Measurements from ENCODE around the gene SOAT2.

SOAT2 gene

DNA sequence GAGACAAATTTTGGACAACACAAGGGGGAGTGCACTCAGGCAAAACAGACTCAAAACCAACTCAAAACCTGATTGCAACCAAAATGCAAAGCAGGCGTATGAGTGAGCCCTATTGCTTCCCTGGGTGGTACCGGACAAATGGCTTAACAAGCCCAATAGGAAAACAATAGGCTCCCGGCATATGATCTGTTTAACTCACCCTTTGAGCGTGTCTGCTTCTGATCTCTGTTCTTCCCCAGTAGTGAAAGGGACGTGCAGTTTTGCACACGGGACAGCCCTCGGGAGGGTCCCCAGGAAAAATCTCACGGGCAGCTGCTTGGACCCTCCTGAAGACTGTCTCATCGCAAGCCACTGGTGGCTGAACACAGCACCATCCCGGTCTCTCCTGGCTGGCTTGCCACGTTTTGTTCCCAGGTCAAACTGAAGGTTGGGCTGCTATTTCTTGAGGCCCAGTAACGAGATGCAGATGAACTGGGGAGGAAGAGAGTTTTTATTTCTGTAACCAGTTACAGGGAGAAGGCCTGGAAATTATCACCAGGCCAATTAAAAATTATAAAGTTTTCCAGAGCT, 9.9 kb downstream of the SOAT2 start:
- DNase-seq = no peak

DNA sequence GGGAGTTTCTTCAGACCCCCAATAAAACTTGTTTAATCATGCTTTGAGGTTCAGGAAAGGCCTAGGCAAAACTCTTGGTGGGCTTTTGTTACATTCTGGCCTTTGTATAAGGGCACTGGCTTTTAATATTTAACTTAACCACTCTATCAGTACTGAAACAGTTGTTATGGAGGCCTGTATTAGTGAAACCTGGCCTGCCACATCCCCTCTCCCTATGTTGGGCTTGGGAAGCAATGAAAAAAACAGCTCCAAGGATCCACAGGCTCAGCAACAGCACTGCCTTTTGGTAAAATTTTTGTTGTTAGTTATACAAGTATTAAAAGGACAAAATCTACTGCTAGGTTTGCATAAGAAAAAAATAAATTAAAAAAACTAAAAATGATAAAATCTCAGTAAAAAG, 10.7 kb downstream of the SOAT2 start:
- DNase-seq = no peak

DNA sequence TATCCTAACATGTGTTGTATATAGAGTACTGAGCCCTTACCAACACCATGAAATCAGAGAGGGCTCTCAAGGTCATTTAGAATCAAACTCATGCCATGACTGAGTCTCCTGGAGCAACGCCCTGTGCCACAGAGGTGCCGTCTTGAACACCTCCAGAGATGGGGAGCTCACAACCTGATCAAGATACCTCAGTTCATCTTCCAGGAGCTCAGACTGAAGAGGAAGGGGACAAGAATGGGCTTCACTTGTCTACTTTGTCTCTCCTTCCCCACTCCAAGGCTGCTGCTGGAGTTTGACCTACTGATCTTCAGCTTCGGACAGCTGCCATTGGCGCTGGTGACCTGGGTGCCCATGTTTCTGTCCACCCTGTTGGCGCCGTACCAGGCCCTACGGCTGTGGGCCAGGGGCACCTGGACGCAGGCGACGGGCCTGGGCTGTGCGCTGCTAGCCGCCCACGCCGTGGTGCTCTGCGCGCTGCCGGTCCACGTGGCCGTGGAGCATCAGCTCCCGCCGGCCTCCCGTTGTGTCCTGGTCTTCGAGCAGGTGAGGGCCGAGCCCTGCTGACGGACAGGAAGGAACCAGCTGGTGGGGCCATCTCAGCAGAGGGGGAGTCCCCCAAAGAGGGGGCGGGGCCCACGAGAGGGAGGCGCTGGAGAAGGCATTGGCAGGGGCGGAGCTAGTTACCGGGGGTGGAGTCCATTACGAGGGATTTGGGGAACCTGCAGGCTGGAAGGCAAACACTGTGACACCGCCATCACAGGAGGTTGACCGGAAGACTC, 12.0 kb downstream of the SOAT2 start:
- DNase-seq = no peak

DNA sequence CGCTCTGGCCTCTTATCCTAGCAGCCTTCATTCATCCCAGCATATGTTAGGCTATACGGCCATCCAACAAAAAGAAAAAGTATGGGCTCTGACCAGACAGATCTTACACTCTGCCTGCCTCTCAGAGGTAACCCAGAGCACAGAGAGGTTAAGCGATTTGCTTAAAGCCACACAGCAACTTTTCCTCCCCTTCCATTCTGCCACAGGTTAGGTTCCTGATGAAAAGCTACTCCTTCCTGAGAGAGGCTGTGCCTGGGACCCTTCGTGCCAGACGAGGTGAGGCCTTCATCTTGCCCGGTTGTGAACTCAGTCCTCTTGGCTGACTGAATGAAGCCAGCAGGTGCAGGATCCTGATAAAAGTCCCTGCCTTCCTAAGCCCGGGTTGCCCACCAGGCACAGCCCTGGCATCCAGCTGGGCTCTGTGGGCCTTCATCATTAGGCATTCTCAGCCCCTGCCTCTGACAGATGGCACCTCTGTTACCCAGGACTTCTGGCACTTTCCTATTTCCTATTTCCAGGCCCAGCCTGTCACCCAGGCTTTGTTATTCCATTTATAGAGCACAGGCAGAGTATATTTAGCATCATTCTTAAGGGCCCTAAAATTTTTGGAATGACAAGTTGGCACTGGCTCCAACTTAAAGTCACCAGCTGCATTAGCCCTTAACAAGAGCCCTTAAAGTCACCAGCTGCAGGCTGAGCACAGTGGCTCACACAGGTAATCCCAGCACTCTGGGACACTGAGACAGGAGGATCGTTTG, 12.8 kb downstream of the SOAT2 start:
- DNase-seq = no peak

DNA sequence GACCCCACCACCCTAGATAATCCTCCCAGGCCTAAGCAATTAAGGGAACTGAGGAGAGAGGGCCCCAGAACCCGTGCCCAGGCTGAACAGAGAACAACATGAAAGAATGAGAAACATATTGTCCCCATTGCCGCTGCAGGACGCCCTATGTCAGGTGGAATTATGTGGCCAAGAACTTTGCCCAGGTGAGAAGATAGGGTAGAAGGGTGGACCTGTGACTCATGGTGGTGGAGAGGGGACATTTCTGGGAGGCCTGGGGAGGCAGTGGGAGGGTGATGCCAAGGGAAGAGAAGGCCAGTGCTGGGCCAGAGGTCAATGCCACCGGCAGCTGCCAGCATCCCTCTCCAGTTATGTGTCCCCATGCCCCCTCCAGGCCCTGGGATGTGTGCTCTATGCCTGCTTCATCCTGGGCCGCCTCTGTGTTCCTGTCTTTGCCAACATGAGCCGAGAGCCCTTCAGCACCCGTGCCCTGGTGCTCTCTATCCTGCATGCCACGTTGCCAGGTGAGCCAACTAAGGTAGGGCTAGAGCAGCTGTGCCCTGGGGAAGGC, 15.5 kb downstream of the SOAT2 start:
- no peak for DNase-seq

DNA sequence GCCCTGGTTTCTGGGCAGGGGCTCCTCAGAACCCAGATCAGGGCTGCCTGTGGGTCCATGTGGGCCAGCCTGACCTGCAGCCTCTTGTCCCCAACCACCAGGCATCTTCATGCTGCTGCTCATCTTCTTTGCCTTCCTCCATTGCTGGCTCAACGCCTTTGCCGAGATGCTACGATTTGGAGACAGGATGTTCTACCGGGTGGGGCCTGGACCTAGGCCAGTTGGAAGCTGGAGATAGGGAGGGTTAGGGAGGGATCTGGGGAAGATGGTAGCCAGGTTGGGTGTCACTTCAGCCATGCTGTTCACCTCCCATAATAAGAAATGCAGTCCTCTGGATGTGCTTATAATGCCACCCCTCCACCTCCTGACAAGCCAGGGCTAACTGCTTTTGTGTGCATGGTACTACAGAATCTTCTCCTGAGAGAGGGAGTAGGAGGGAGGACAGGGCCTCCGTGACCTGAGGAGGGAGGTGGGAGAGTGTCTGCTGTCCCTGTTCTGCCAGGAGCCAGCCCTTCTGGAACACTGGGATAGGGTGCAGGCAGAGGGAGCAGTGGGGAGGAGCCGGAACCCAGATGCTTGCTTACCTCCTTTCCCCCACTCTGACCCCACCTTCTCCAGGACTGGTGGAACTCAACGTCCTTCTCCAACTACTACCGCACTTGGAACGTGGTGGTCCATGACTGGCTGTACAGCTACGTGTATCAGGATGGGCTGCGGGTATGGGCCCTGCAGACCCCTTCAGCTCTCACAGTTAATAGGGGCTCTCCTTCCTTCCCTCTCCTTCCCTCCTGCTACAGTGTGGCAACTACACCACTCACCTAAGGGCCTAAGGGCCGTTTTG, 17.6 kb downstream of the SOAT2 start:
- no peak for DNase-seq

DNA sequence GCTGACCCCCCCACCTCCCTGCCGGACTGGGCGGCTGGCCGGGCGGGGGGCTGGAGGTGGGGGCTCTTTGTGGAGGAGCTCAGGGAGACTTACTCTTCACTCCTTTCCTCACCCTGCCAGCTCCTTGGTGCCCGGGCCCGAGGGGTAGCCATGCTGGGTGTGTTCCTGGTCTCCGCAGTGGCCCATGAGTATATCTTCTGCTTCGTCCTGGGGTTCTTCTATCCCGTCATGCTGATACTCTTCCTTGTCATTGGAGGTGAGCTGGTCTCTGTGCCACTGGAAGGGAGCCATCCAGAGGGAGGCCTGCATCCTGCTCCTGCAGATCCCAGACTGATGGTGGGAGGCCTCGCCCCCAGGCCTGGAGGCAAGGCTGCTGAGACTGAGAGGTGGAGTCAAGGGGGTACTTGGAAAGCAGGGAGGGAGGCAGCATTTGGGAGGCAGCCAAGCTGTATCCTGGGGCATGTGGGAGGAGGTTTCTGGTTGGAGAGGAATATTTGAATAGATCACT, 19.7 kb downstream of the SOAT2 start:
- DNase-seq = no peak

DNA sequence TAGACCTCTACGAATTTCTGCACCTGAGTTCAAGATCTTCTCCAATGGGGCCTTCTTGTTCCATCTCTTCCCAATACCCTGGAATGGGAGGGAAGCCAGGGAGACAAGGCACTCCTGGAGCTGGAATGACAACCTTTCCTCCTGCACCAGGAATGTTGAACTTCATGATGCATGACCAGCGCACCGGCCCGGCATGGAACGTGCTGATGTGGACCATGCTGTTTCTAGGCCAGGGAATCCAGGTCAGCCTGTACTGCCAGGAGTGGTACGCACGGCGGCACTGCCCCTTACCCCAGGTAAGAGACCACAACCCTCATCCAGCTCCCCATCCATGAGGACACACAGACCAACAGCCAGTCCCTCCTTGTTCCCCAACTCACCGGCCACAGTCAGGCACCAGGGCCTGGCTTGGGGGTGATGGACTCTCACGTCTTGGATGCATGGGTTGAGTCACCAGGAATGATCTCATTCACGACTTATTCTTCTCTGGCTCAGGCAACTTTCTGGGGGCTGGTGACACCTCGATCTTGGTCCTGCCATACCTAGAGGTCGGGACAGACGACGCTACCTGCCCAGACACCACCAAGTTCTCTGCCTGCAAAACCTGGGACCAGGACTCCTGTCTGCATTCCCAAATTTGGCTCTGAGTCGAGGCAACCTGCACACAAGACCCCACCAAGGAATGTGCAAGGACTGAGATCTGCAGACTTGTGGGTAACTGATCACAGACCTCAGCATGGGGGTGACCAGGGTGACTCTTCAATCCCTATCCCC, 20.5 kb downstream of the SOAT2 start:
- no peak for DNase-seq

DNA sequence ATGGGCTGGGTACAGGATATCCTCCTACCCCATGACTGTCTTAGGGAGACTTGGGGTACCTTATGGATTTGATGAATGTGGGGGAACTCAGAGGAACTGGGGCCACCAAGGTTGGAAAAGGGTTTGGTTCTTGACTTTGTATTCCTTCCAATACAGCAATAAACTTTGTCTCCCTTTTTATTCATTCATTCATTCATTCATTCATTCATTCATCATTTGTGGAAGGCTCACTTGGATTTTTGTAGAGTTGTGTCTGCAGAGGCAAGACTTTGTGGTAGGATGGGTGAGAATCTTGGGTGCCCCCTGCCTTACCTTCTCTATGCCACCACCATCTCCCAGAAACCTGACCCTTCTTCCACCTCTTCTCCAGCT, 21.1 kb downstream of the SOAT2 start:
- no peak for DNase-seq

DNA sequence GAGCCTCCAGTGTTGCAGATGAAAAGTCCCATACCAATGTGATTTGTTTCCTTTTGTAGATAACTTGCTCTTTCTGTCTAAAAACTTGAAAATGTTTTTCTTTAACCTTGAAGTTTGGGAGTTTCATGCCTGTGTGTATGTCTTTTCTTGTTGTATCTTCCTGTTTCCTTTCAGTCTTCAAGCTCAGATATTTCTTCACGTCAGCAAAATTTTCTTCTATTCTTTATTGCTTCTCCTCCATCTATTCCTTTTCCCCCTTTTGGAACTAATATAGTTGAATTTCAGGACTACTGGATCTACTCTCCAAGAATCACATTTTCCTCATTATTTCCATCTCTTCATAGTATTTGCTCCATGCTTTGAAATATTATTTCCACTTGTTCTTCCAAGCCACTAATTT, 23.9 kb downstream of the SOAT2 start:
- no peak for DNase-seq

DNA sequence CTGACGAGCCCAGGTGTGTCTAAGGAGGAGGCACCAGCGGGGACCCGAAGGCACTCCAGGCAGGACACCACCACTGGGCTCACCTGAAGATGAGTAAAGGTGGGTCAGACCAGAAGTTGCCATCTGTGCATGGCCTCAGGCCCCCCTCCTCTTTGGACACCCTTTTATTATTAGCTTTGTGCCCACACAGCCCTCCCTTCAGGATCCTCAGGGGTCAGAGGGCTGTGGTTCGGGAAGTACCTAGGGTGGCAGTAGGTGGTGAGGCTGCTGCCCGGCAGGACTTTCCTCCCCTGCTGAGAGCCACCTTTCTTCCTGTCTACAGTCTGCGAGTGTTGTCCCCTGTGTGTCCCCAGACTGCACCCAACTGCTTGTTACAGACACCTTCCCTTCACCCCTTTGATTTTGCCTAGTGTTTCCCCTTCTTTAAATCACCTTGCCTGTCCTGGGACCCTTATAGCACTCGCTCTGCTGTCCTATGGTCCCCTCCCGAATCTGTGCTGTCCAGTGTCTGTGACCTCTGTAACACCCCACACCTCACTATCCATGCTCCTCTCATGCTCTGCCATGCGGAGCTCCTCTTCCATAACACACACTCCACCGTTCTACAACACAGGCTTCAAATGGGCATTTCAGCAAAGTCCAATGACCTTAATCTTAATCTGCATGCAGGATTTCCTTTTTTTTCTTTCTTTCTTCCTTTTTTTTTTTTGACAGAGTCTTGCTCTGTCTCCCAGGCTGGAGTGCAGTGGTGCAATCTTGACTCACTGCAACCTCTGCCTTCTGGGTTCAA, 25.7 kb downstream of the SOAT2 start:
- no peak for DNase-seq

DNA sequence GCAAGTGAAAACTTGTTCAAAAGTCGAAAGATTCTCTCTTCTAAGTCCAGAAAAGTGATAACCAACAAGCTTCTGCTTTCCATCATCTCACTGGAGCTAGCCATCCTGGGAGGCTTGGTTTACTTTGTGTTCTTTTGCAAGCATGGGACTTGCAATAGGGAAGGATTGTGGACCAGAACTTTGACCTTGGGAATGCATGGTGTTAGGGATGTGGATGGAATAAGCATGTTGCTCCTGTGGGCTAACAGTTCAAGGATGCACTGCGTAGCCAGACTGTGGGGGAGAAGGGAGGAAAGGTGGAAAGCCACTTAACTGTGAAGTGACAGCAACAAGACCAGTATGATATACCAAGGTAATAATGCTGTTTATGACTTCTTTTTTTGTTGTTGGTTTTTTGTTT, 28.6 kb downstream of the SOAT2 start:
- DNase-seq = no peak

DNA sequence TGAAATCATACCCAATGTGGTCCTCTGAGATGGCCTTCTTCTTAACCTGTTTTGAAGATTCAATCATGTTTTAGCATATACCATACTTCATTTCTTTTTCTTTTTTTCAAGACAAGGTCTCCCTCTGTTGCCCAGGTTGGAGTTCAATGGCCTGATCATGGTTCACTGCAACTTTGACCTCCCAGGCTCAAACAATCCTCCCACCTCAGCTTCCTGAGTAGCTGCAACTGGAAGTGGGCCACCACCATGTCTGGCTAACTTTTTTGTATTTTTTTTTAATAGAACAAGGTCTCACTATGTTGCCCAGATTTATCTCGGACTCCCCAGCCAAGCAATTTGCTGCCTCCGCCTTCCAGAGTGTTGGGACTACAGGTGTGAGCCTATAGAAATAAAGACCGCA, 30.4 kb downstream of the SOAT2 start:
- DNase-seq = no peak

DNA sequence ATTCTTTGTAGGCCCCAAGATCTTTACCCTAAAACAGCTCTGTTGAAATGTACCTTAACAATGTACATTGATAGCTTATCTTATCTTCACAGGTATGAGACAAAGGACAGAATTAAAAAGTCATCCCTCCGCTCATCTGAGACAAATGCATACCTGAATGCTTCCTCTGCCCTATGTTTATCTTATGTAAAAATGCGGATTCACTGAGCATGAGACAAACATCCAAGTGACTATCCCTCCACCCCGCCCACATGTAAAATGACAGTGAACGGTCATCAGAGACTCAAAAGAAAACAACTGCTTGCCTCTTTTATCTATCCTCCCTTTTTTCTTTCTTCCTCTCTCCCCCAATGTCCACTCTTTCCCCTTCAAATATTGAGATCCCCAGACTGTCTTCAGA, 40.1 kb downstream of the SOAT2 start:
- no peak for DNase-seq

DNA sequence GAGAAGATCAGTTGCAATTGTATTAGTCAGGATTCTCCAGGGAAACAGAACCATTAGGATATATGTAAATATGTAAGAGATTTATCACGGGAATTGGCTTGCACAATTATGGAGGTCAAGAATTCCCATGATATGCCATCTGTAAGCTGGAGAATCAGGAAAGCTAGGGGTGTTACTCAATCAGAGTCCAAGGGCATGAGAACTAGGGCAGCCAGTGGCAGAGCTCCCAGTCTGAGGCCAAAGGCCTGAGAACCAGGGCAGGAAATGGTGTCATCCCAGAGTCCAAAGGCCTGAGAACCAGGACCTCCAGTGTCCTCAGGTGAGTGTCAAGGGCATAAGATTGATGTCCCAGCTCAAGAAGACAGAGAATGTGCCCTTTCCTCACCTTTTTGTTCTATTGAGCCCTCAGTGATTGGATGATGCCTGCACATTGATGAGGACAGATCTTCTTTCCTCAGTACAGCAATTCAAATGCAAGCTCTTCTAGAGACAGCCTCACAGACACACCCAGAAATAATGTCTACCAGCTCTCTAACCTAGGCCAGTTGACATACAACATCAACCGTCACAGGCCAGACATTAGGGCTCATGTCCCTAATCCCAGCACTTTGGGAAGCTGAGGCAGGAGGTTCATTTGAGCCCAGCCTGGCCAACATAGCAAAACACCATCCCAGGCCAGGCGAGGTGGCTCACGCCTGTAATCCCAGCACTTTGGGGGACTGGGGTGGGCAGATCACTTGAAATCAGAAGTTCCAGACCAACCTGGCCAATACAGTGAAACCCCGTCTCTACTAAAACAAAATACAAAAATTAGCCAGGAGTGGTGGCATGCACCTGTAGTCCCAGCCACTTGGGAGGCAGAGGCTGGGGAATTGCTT, 42.3 kb downstream of the SOAT2 start:
- no peak for DNase-seq

DNA sequence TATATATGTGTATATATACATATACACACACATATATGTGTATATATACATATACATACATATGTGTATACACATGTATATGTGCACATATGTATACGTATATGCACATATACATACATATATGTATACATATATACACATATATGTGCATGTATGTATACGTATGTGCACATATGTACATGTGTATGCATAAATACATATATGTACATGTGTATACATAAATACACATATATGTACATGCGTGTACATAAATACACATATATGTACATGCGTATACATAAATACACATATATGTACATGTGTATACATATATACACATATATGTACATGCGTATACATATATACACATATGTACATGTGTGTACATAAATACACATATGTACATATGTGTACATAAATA, 43.9 kb downstream of the SOAT2 start:
- DNase-seq = no peak

DNA sequence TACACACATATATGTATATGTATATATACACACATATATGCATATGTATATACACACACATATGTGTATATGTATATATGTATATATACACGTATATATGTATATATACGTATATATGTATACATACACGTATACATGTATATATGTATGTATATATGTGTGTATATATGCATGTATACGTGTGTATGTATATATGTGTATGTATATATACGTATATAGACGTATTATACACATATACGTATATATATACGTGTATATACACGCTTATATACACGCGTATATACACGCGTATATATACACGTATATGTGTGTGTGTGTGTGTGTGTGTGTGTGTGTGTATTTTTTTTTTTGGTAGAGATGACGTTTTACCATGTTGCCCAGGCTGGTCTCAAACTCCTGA, 44.4 kb downstream of the SOAT2 start:
- DNase-seq = no peak

DNA sequence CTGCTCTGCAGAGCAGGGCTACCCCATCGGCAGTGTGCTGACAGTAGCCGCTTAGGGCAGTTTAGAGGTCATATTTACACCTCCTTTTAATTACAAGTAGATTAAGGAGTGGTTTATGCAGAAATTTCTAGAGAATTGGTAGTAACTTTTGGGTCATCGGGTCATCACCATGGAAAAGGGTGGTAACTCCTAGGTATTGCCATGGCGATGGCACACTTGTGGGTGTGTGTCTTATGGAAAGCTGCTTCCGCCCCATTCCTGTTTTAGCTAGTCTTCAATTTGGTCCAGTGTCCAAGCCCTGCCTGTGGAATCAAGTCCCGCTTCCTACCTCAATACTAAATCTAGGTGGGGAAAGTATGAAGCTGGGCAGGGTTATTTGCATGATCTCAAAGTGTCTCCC, 47.8 kb downstream of the SOAT2 start:
- no peak for DNase-seq

DNA sequence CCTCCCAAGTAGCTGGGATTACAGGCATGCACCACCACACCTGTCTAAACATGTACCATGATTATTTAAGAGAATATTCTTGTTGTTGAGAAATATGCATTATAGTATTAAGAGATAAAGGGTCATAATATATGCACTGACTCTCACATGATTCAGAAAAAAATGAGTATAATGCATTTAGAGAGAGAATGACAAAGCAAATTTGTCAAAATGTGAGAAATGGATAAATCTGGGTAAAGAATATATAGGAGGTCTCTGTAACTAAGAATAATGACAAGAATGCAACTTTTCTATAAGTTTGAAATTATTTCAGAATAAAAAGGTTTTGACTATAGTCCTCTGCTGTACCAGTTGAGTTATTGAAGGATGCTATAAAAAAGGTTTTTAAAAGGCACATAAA, 49.1 kb downstream of the SOAT2 start:
- no peak for DNase-seq

DNA sequence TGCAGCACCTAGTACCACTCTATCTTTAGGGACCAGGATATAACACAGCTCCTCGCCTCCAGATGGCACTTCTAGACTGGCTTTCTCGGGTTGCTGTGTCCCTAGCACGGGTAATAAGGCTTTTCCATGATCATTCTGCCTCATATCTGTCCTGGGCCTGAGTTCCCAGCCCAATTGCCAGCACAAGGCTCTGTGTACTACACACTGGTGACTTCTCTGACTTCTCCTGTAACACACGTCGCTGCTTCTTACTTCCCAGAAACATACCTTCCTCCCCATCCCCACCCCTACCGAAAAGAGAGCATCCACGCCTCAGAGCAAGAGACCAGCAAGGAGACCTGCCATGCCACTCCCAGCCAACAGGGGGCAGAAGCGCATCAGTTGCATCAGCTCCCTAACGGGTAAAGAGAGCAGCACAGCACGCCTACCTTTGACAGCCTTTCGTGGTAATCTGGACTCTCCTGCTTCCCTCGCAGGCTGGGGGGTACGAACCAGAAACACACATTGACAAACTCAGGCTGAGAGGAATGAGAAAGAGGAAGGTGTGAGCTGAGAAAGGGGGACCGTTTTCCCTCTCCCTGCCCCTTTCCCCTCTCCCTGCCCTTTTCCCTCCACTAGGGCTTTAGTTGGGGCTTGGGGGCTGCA, 56.0 kb downstream of the SOAT2 start:
- peak; percentile 91 for DNase-seq
